ENCODE data around the gene SLC29A1. TPM values are rescaled to one million over a fixed set of nuclear protein-coding genes. Genes with fewer than 3 reads are reported as not detected.

SLC29A1 gene
- total and polyA plus RNA-seq, 2 of the 8 experiments (the other 6 are each of a cell fraction or from before 2014, with no cell fraction given), result 187 to 558 TPM

- H3K4ac ChIP-seq (replicated peaks; ENCODE audit: insufficient read length, low read depth, low read length), result peak overlapping the region; percentile 55
- peak overlapping the region; percentile 82 for H2BK15ac ChIP-seq (ENCODE audit: low read length)
- no peak overlapping the region for H3K23ac ChIP-seq (ENCODE audit: insufficient read length)
- no peaks in the 10 kb centered on the region for H3K36me3 ChIP-seq (ENCODE audit: control insufficient read depth in 2 of 4, insufficient read depth in 4 of 4, low read length in 3 of 4)
- no peaks in the 10 kb centered on the region; the same call in 1 of the 2 replicates for H3K79me1 ChIP-seq (ENCODE audit: low read depth, low read length)
- peak overlapping the region; percentile 14 for H4K5ac ChIP-seq (ENCODE audit: insufficient read length, low read depth, low read length)
- no peaks in the 10 kb centered on the region for H3K9me3 ChIP-seq (ENCODE audit: insufficient read depth in 2 of 2, low read depth in 1 of 2, low read length in 1 of 2)
- FAIRE-seq (no peak), DNase-seq (ENCODE audit: low read depth in 1 of 2, low spot score in 2 of 2) (peak in 1 of 2 experiments; percentile 71)
- peak overlapping the region; percentile 93; the same call in 1 of the 2 replicates for H2AK5ac ChIP-seq (ENCODE audit: low read depth, low read length)
- peak overlapping the region; percentile 75 to 80 for H3K4me2 ChIP-seq (ENCODE audit: insufficient read depth in 1 of 2, low read depth in 2 of 2, low read length in 2 of 2)
- H3K79me2 ChIP-seq (ENCODE audit: control insufficient read depth in 1 of 2, insufficient read depth in 2 of 2, low read length in 2 of 2), result no peaks in the 10 kb centered on the region
- no peak overlapping the region for H3K56ac ChIP-seq (replicated peaks; ENCODE audit: insufficient read length, low read depth, low read length)
- ChIA-PET POLR2A (ENCODE audit: partially characterized antibody) (interaction anchor here (0.6 to 21.0 kb wide), 15 partner anchors 12 to 48 kb away, joined by 3 to 477 read pairs (median 6); partner anchors contain the start of gene HSP90AB1), CTCF (ENCODE audit: partially characterized antibody) (interaction anchor here (0.6 to 2.3 kb wide), 6 partner anchors 17 to 83 kb away, joined by 3 to 18 read pairs (median 6); partner anchors contain the start of gene HSP90AB1)
- H2BK120ac ChIP-seq (replicated peaks; ENCODE audit: low read depth, low read length), result peak overlapping the region; percentile 35
- peak overlapping the region; percentile 95 for H4K91ac ChIP-seq (replicated peaks; ENCODE audit: insufficient read length, low read length)
- H2BK5ac ChIP-seq (ENCODE audit: low read depth, low read length), result peak overlapping the region; percentile 82; the same call in 1 of the 2 replicates
- no peak overlapping the region for H3K14ac ChIP-seq (ENCODE audit: insufficient read length)
- H3K4me1 ChIP-seq (replicated peaks in 1 of 4; ENCODE audit: control insufficient read depth in 3 of 4, insufficient read depth in 4 of 4, low read length in 3 of 4), result peaks cover 22 to 43% (median 26%) of the 10 kb centered on the region in 4 experiments
- peak overlapping the region; percentile 82 for H3K18ac ChIP-seq (ENCODE audit: extremely low read depth, low read length)
- peak overlapping the region; percentile 92 for H2BK12ac ChIP-seq (ENCODE audit: low read depth, low read length)
- H2BK20ac ChIP-seq (ENCODE audit: low read length), result peak overlapping the region; percentile 94
- no peaks in the 10 kb centered on the region; the same call in 1 of the 2 replicates for H3K23me2 ChIP-seq (ENCODE audit: low read depth, low read length)
- WGBS, 2 experiments (ENCODE audit: extremely low coverage in 1 of 2, insufficient coverage in 1 of 2, insufficient read length in 1 of 2, insufficient replicate concordance in 2 of 2, low coverage in 1 of 2, low lambda C conversion rate in 2 of 2, missing lambda C conversion rate in 1 of 2), result 40% methylated on average over 16 of the region's 16 CpGs; no CpG with 5 or more reads in 1 of the 2 experiments
- no peaks in the 10 kb centered on the region for H4K20me1 ChIP-seq (replicated peaks in 1 of 2; ENCODE audit: control insufficient read depth in 1 of 2, insufficient read depth in 2 of 2, low read length in 2 of 2)
- peak overlapping the region in 2 of 4 experiments; percentile 5 to 58; a peak in 4 of 8 replicates for H3K4me3 ChIP-seq (ENCODE audit: extremely low read depth in 1 of 4, insufficient read depth in 2 of 4, low read depth in 3 of 4, low read length in 4 of 4)
- H4K8ac ChIP-seq (ENCODE audit: extremely low read depth, insufficient read depth, low read length), result no peak overlapping the region
- H3K27me3 ChIP-seq (replicated peaks in 1 of 4; ENCODE audit: control insufficient read depth in 3 of 4, extremely low read depth in 1 of 4, insufficient read depth in 3 of 4, low read length in 3 of 4), result no peaks in the 10 kb centered on the region
- H3K9ac ChIP-seq (replicated peaks in 1 of 4; ENCODE audit: extremely low read depth in 1 of 4, low read depth in 3 of 4, low read length in 3 of 4), result peak overlapping the region in 2 of 4 experiments; percentile 12 to 32; a peak in 3 of 7 replicates
- peak overlapping the region; percentile 13; the same call in 1 of the 2 replicates for H3K27ac ChIP-seq (ENCODE audit: low read depth, low read length)
- H2AFZ ChIP-seq (ENCODE audit: low read length), result no peak overlapping the region
- TF ChIP-seq E2F6 (IDR thresholded peaks at IDR 0.05) (peak; percentile 96), POU5F1 (IDR thresholded peaks at IDR 0.05; ENCODE audit: low read depth, low read length) (no peak), TAF7 (optimal IDR thresholded peaks at IDR 0.05; ENCODE audit: borderline replicate concordance, low read depth, low read length) (no peak), ASH2L (IDR thresholded peaks at IDR 0.05; ENCODE audit: low read length) (peak; percentile 25), CHD2 (IDR thresholded peaks at IDR 0.05; ENCODE audit: low read length) (no peak), HDAC2 (IDR thresholded peaks at IDR 0.05; ENCODE audit: borderline replicate concordance in 1 of 2, low read depth in 2 of 2, low read length in 2 of 2) (no peak), POLR2A (IDR thresholded peaks at IDR 0.05; ENCODE audit: control extremely low read depth in 1 of 2, low read depth in 2 of 2, low read length in 2 of 2) (0 out of 3 replicates have a peak, but pooled peaks of 1 of the 2 experiments have one; percentile 7), PHF8 (conservative IDR thresholded peaks at IDR 0.05; ENCODE audit: low read depth, low read length) (no peak)
Observed at GRCh38 chr6:44217332-44218143, 5.9 kb upstream of the SLC29A1 start.
